HG02840 (cell line): ENCODE results near the gene DDX51.
"Not testable (repeated sequence)": the region's sequence is repeated elsewhere in the genome, so short reads cannot be mapped to it uniquely, and the experiment has no call there.

Experiments used
- ATAC-seq: cut with Tn5 transposase; IDR thresholded peaks from one replicate; pipeline ENCODE4 v1.9.1; 2021; ENCODE audit warnings: mild to moderate bottlenecking, moderate library complexity, moderate number of reproducible peaks; ENCODE audit not compliant: unreplicated experiment, low FRiP score

Gene DDX51

DNA sequence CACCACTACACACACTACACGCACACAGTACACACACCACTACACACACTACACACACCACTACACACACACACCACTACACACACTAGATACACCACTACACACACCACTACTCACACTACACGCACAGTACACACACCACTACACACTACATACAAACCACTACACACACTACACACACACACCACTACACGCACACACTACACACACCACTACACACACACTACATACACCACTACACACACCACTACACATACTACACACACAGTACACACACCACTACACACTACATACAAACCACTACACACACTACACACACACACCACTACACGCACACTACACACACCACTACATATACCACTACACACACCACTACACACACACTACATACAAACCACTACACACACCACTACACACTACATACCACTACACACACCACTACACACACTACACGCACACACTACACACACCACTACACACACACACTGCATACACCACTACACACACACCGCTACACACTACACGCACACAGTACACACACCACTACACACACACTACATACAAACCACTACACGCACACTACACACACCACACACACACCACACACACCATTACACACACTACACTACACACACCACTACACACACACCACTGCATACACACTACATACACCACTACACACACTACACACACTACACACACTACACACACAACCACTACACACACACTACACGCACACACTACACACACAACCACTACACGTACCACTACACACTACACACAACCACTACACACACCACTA, 11.9 kb upstream of the DDX51 start:
- no peak for ATAC-seq

DNA sequence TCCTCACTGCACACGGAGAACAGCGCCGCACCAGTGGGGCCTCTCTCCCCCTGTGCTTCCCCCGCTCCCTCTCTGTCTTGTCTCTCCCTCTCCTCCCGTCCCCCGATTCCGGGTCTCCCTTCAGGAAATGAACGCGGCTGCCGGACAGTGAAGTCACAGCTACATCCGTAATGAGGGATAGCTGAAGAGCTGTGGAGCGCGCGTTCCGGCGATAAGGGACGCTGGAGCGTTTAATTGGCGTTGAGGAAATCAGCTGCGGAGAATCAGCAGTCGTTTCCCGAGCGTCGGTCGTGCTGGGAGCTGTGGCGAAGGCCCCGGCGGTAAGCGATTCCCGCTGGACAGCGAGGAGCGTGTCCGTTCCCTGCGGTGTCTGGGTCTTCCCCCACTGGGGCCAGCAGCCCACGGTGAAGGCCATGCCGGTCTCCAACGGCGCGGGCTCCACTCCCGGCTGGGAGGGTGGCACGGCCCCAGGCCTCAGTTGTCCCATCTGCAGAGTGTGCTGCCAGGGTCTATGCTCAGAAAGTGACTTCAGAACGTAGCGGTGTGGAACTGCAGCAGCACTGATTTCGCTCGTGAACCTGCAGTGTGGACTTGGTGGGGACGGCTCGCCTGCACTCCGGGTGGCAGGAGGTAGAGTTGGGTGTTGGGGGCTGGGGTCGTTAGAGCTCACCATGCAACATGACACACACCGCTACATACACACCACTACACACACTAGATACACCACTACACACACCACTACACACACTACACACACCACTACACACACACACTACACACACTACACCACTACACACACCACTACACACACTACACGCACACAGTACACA, 11.0 kb upstream of the DDX51 start:
- ATAC-seq = no peak

DNA sequence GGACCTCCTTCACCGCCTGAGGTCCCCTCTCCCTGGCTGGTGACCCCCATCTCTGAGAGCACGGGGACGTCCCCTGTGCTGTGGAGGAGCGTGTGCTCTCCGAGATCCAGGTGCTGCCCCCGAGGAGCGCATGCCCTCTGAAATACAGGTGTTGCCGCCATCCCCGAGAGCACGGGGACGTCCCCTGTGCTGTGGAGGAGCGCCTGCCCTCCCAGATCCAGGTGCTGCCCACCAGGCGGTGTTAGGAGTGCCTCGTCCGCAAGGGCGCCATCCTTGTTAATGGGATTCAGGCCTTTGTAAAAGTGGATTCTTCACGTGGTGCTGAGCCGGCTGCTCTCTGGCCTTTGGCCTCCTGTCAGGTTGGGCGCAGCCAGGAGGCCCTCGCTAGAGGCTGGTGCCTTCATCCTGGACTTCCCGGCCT, 10.2 kb upstream of the DDX51 start:
- peak; percentile 41 for ATAC-seq

DNA sequence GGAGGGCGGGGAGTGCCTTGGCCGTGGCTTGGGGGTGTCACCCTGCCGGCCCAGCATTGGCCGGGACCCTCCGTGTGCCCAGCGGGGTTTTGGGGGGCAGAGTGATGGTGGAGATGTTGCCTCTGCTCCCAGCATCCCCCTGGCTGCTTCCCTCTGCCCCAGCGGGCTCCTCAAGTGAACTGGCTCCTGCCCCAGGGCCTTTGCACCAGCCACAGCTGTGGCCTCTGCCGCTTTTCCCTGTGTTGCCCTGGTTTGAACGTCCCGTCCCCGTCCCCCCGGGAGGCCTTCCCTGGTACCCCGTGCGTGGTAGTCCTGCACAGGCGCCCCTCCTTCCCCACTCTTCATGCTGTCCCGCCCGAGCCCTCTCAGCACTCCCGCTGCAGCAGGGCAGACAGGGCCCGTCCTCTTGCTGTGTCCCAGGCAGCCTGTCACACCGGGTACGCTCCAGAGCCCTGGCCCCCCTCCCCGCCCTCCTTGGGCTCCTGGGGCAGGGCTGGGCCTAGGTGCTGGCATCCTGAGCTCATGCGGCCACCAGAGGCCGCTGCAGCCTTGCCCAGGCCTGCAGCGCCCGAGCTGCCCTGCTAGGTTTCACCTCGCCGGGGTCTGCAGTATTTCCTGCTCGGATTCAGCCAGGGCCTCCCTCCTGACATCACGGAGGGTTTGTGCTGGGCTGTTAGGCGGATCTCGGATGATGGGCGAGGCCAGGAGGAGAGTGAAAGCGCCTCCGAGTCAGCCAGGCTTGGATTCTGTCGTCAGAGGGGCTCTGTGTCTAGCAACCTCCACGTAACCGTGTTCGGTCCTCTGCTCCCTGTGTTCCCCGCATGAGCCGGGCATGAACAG, 9.6 kb upstream of the DDX51 start:
- ATAC-seq = peak; percentile 74

DNA sequence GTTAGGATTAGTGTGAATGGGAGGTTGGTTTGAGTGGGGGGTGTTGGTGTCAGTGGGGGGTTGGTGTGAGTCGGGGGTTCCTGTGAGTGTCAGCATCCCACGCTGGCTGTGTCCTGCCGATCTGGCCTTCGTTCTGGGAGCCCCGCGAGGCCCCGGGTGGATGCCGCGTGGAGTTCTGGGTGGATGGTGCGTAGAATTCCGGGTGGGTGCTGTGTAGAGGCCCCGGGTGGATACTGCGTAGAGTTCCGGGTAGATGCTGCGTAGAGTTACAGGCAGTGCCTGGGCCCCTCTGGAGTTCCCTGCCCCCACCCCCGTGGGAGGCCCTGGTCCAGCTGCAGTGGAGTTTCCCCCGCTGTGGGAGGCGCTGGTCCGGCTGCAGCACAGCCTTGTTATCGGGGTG, 8.8 kb upstream of the DDX51 start:
- no peak for ATAC-seq

- ATAC-seq = no peak
Measured at GRCh38 chr12:132152411-132152821, 8.3 kb upstream of the DDX51 start.

GRCh38 chr12:132151766-132152410, 7.8 kb upstream of the DDX51 start:
- ATAC-seq = no peak

DNA sequence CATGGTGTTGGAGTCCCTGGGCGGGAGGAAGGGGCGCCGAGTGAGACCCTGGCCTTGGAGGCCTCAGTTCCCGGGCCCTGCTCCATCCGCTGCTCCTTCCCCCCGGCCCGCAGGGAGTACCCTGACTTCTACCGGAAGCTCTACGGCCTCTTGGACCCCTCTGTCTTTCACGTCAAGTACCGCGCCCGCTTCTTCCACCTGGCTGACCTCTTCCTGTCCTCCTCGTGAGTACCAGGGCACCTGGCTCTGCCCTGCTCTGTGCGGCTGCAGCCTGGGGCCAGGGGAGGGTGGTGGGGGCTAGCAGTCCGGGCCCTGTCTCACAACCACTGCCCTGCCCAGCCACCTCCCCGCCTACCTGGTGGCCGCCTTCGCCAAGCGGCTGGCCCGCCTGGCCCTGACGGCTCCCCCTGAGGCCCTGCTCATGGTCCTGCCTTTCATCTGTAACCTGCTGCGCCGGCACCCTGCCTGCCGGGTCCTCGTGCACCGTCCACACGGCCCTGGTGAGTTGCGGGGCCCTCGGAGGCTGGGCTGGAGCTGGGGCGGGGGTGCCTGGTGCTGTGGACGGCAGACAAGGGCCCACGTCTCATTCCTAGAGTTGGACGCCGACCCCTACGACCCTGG, 7.1 kb upstream of the DDX51 start:
- no peak for ATAC-seq

DNA sequence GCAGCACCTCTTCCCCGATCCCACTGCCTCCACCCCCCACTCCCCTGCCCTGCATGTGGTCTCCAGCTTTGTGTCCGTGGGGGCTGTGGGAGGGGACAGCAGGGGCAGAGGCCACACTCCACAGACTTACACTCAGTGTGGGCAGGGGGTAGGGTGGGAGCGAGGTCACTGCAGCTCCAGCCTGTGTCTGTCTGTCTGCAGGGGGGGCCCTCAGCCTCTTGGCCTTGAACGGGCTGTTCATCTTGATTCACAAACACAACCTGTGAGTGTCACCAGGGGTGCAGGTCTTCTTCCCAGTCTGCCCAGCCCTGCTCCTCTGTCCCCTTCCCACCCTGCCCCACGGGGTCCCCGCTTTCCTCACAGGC, 6.6 kb upstream of the DDX51 start:
- ATAC-seq = no peak

GRCh38 chr12:132149526-132149925, 5.4 kb upstream of the DDX51 start:
- not testable (repeated sequence) for ATAC-seq

DNA sequence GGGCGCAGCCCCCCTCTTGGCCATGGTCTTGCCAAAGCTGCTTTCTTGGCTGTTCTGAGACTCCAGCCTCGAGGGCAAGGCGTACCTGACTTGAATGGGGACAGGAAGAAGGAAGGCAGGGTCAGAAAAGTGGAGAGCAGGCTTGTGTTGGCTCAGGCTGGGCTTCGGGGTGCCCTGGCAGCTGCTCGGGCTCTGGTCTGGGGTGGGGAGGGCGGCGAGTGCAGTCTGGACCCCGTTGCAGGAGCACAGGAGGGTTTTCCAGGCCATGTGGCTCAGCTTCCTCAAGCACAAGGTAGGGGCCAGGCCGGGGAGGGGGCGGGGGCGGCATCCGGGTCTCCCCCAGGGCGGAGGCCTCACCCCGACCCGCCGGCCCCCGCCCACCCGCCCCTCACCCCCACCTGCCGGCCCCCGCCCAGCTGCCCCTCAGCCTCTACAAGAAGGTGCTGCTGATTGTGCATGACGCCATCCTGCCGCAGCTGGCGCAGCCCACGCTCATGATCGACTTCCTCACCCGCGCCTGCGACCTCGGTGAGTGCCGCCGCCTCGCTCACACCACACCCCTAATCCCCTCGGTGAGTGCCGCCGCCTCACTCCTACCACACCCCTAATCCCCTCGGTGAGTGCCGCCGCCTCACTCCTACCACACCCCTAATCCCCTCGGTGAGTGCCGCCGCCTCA, 4.4 kb upstream of the DDX51 start:
- no peak for ATAC-seq

- ATAC-seq = no peak
Measured at GRCh38 chr12:132147423-132148367, 3.6 kb upstream of the DDX51 start.

DNA sequence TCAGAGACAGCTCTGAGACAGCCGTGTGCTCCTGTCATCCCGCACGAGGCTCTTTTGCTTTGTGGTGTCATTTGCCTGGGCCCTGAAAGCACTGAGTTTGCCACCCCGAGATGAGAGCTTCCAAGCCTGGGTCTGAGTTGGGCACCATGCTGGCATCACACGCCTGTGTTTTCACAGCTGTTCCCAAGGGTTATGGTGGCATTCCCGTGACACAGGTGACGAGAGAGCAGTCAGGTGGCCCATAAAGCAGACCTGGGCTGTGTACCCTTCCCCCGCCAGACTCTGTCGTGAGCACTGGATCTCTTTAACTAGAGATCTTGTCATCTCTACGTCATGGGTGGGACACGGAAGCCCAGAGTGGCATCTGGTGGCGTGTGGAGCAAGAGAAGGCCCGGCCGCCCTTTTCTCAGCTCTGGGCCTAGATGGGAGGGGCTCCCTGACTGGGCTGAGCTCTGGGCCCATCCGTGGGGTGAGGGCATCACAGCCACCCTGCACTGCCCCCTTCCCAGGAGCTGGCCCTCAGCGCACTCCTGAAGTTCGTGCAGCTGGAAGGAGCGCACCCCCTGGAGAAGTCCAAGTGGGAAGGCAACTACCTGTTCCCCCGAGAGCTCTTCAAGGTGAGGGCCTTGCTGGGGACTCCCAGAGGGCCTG, 2.8 kb upstream of the DDX51 start:
- no peak for ATAC-seq

DNA sequence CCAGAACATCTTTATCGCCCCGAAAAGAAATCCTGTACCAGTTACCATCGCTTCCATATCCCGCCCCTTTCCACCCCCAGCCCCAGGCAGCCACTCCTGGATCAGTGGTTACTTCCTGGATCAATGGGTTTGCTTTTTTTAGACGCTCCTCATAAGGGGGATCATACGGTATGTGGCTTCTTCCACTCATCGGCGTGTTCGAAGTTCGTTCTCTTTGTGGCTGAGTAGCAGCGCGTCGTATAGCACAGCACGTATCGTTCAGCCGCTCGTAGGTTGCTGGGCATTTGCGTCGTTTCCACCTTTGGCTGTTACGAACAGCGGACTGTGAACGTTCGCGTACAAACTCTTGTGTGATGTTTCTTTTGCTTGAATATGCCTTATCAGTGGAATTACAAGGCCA, 2.0 kb upstream of the DDX51 start:
- ATAC-seq = no peak

DNA sequence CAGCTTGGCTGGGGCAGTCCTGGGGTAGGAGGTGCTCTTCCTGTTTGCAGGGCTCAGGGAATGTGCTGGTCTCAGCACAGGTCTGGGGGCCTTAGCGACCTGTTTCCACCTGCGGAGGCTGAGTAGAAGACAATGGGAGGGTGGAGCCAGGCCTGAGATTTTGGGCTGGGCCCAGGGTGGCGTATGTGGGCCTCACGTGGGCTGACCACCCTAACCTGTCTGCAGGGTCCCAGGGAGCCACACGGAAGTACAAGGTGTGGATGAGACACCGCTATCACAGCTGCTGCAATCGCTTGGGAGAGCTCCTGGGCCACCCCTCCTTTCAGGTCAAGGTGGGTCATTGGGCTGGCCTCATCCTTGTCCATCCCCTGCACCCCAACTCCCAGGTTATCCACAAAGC, 1.2 kb upstream of the DDX51 start:
- no peak for ATAC-seq

GRCh38 chr12:132144810-132145168, 670 bp upstream of the DDX51 start:
- no peak for ATAC-seq

GRCh38 chr12:132143336-132144071, 615 bp downstream of the DDX51 start:
- ATAC-seq = peak; percentile 26
